Measurements from ENCODE around the gene SNX14.

- TF ChIP-seq GATA2 (IDR thresholded peaks at IDR 0.05; ENCODE audit: low read depth, low read length), result no peak
- no peak for TF ChIP-seq GATA3 (IDR thresholded peaks at IDR 0.05; ENCODE audit: low read depth, low read length)
Observed at GRCh38 chr6:85490516-85491248, 103.0 kb downstream of the SNX14 start.

All from SH-SY5Y (cell line).